WTC11 (cell line): Measurements from ENCODE around the gene TSPAN10. TPM values are rescaled to one million over a fixed set of nuclear protein-coding genes. Genes with fewer than 3 reads are reported as not detected.

Experiments used
- ATAC-seq: fragments of 200-7000 bp; cut with Tn5 transposase; 2 replicates; pipeline ENCODE4 v1.10.0; 2021; ENCODE audit warnings: mild to moderate bottlenecking, moderate library complexity
- CTCF ChIA-PET: fragments of 300-600 bp; sonication (Branson Sonifier 250); formaldehyde crosslinking; loops from one replicate; lab custom pipeline; 2021; ENCODE audit warnings: antibody characterized with exemption; lab: Charles Lee
- POLR2A ChIA-PET: fragments of 350-600 bp; sonication (Branson Sonifier 250); formaldehyde crosslinking; loops from one replicate; lab custom pipeline; 2021; ENCODE audit warnings: antibody characterized with exemption; lab: Charles Lee
- DNase-seq: peaks from one replicate; pipeline ENCODE4 v3.0.0; 2021; ENCODE audit warnings: low spot score
- H3K27ac Mint-ChIP-seq: 2 replicates; pipeline ENCODE4 v1.8.0; 2021; ENCODE audit warnings: mixed read lengths
- H3K27me3 Mint-ChIP-seq: 2 replicates; pipeline ENCODE4 v1.8.0; 2021; ENCODE audit warnings: low read depth, mild to moderate bottlenecking, moderate library complexity, mixed read lengths
- H3K36me3 Mint-ChIP-seq: 2 replicates; pipeline ENCODE4 v1.8.0; 2021; ENCODE audit warnings: mixed read lengths
- H3K4me1 Mint-ChIP-seq: 2 replicates; pipeline ENCODE4 v1.8.0; 2022; ENCODE audit warnings: mixed read lengths
- H3K4me3 Mint-ChIP-seq: 2 replicates; pipeline ENCODE4 v1.8.0; 2021; ENCODE audit warnings: mild to moderate bottlenecking, moderate library complexity, mixed read lengths
- H3K9me3 Mint-ChIP-seq: 2 replicates; pipeline ENCODE4 v1.8.0; 2021; ENCODE audit warnings: mixed read lengths
- ARID4B ChIP-seq: sonication (generic); formaldehyde crosslinking; IDR thresholded peaks from 2 replicates; pipeline ENCODE4 v1.8.0; 2023; ENCODE audit warnings: missing genetic modification reagents, mild to moderate bottlenecking, borderline replicate concordance
- CREB1 ChIP-seq: sonication (generic); formaldehyde crosslinking; IDR thresholded peaks from 2 replicates; pipeline ENCODE4 v1.8.0; 2023; ENCODE audit warnings: mild to moderate bottlenecking, missing genetic modification reagents
- CREM ChIP-seq: sonication (generic); formaldehyde crosslinking; IDR thresholded peaks from 2 replicates; pipeline ENCODE4 v1.8.1; 2022; ENCODE audit warnings: mild to moderate bottlenecking, missing genetic modification reagents, moderate library complexity
- ESRRA ChIP-seq: sonication (generic); formaldehyde crosslinking; IDR thresholded peaks from 2 replicates; pipeline ENCODE4 v1.8.1; 2022; ENCODE audit warnings: mild to moderate bottlenecking, missing genetic modification reagents, borderline replicate concordance
- ETV6 ChIP-seq: sonication (generic); formaldehyde crosslinking; IDR thresholded peaks from 2 replicates; pipeline ENCODE4 v1.8.1; 2022; ENCODE audit warnings: mild to moderate bottlenecking, missing genetic modification reagents
- JUN ChIP-seq: sonication (generic); formaldehyde crosslinking; IDR thresholded peaks from 2 replicates; pipeline ENCODE4 v1.8.0; 2023; ENCODE audit warnings: mild to moderate bottlenecking, missing genetic modification reagents
- NFATC4 ChIP-seq: fragments of 250-450 bp; sonication (Bioruptor Pico); IDR thresholded peaks from 2 replicates; pipeline ENCODE4 v1.9.0; 2021; ENCODE audit warnings: mild to moderate bottlenecking
- SMAD3 ChIP-seq: sonication (generic); formaldehyde crosslinking; IDR thresholded peaks from 2 replicates; pipeline ENCODE4 v1.8.0; 2022; ENCODE audit warnings: missing genetic modification reagents, mild to moderate bottlenecking, borderline replicate concordance
- STAT6 ChIP-seq: sonication (generic); formaldehyde crosslinking; conservative IDR thresholded peaks from 2 replicates; pipeline ENCODE4 v1.8.1; 2023; ENCODE audit warnings: mild to moderate bottlenecking, low read depth, missing genetic modification reagents, moderate library complexity
- ZMAT4 ChIP-seq: fragments of 250-450 bp; sonication (Bioruptor Pico); IDR thresholded peaks from 2 replicates; pipeline ENCODE4 v1.9.0; 2021; ENCODE audit warnings: mild to moderate bottlenecking
- ZNF138 ChIP-seq: sonication (generic); formaldehyde crosslinking; conservative IDR thresholded peaks from 2 replicates; pipeline ENCODE4 v1.8.1; 2022; ENCODE audit warnings: mild to moderate bottlenecking, moderate library complexity, missing genetic modification reagents
- ZNF317 ChIP-seq: sonication (generic); formaldehyde crosslinking; IDR thresholded peaks from 2 replicates; pipeline ENCODE4 v1.8.1; 2023; ENCODE audit warnings: low read depth, mild to moderate bottlenecking, moderate library complexity, missing genetic modification reagents, borderline replicate concordance
- total RNA-seq: library from RNA; stranded (reverse); gene quantifications from 3 replicates; pipeline ENCODE4 v1.2.3, GENCODE V29; 2021
- TF ChIP-seq, protein P1 (sequence below): sonication (generic); formaldehyde crosslinking; IDR thresholded peaks from 2 replicates; pipeline ENCODE4 v1.8.1; 2023; ENCODE audit warnings: mild to moderate bottlenecking, missing genetic modification reagents
- TF ChIP-seq, protein P2 (sequence below): fragments of 250-450 bp; sonication (Bioruptor Pico); conservative IDR thresholded peaks from 2 replicates; pipeline ENCODE4 v1.9.0; 2021; ENCODE audit warnings: mild to moderate bottlenecking
- TF ChIP-seq, protein P3 (sequence below): sonication (generic); formaldehyde crosslinking; IDR thresholded peaks from 2 replicates; pipeline ENCODE4 v1.8.0; 2022; ENCODE audit warnings: mild to moderate bottlenecking, missing genetic modification reagents
- TF ChIP-seq, protein P4 (sequence below): sonication (generic); formaldehyde crosslinking; conservative IDR thresholded peaks from 2 replicates; pipeline ENCODE4 v1.8.1; 2022; ENCODE audit warnings: mild to moderate bottlenecking, missing genetic modification reagents

Gene TSPAN10
- total RNA-seq, 1 experiment from 2014 or later = 1.5 TPM

GRCh38 chr17:81696218-81696941 lies 59.4 kb downstream of the TSPAN10 start:
- no peak overlapping the region for H3K27ac Mint-ChIP-seq
- no peaks in the 10 kb centered on the region for H3K9me3 Mint-ChIP-seq
- CTCF ChIA-PET = interaction anchor here (0.6 to 1.8 kb wide), 2 partner anchors 15 to 21 kb away, joined by 5 to 9 read pairs; no protein-coding TSS in a partner anchor
- peaks cover 36% of the 10 kb centered on the region for H3K36me3 Mint-ChIP-seq
- H3K4me1 Mint-ChIP-seq = peaks cover 4% of the 10 kb centered on the region; the same call in 1 of the 2 replicates
- POLR2A ChIA-PET = no interaction called here
- ATAC-seq (no peak), DNase-seq (no peak)
- TF ChIP-seq JUN = no peak
- TF ChIP-seq, protein P1, sequence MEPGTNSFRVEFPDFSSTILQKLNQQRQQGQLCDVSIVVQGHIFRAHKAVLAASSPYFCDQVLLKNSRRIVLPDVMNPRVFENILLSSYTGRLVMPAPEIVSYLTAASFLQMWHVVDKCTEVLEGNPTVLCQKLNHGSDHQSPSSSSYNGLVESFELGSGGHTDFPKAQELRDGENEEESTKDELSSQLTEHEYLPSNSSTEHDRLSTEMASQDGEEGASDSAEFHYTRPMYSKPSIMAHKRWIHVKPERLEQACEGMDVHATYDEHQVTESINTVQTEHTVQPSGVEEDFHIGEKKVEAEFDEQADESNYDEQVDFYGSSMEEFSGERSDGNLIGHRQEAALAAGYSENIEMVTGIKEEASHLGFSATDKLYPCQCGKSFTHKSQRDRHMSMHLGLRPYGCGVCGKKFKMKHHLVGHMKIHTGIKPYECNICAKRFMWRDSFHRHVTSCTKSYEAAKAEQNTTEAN (CRISPR knock-in tag) = no peak
- no peaks in the 10 kb centered on the region for H3K27me3 Mint-ChIP-seq
- H3K4me3 Mint-ChIP-seq = no peak overlapping the region

- Mint-ChIP-seq H3K9me3 (no peaks in the 10 kb centered on the region), H3K4me3 (no peak overlapping the region), H3K4me1 (peaks cover 11% of the 10 kb centered on the region; the same call in 1 of the 2 replicates), H3K36me3 (peaks cover 32% of the 10 kb centered on the region), H3K27ac (peak overlapping the region; percentile 57), H3K27me3 (no peaks in the 10 kb centered on the region)
- DNase-seq (no peak), ATAC-seq (no peak)
- TF ChIP-seq, protein P2, sequence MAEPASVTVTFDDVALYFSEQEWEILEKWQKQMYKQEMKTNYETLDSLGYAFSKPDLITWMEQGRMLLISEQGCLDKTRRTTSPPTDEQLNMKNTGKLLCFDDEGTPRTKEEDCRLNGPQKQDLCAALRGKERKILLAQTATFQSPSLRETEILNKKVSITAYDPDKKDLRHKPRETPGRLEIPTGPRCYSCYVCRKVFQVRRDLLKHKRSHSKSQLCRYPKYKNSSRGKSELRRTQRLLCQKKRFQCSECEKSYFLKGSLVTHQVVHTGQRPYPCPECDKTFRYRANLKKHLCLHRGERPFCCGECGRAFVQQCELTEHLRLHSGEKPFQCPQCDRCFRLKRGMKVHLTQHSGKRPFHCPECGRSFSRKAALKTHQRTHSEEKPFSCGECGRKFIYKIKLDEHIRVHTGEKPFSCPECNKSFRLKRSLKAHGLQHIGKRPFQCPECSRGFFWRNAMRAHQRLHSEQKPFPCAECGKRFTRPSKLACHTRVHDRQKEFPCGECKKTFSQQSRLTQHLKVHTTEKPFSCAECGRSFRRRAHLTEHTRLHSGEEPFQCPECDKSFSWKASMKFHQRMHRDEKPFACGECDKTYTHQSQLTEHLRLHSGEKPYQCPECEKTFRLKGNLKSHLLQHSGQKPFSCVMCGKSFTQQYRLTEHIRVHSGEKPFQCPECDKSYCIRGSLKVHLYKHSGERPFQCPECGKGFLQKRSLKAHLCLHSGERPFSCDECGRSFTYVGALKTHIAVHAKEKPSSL (CRISPR knock-in tag) = no peak
- no peak for TF ChIP-seq SMAD3 (CRISPR knock-in tag)
- TF ChIP-seq ZNF317 (CRISPR knock-in tag) = no peak
- no peak for TF ChIP-seq ESRRA
- TF ChIP-seq ZMAT4 (CRISPR knock-in tag) = no peak
- no peak for TF ChIP-seq ETV6 (CRISPR knock-in tag)
- TF ChIP-seq STAT6 (CRISPR knock-in tag) = no peak
- TF ChIP-seq NFATC4 = no peak
- no peak for TF ChIP-seq CREM
- no peak for TF ChIP-seq ZNF138 (CRISPR knock-in tag)
- TF ChIP-seq, protein P3, sequence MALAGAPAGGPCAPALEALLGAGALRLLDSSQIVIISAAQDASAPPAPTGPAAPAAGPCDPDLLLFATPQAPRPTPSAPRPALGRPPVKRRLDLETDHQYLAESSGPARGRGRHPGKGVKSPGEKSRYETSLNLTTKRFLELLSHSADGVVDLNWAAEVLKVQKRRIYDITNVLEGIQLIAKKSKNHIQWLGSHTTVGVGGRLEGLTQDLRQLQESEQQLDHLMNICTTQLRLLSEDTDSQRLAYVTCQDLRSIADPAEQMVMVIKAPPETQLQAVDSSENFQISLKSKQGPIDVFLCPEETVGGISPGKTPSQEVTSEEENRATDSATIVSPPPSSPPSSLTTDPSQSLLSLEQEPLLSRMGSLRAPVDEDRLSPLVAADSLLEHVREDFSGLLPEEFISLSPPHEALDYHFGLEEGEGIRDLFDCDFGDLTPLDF (CRISPR knock-in tag) = no peak
- TF ChIP-seq CREB1 (CRISPR knock-in tag) = no peak
- TF ChIP-seq ARID4B (CRISPR knock-in tag) = no peak
- TF ChIP-seq, protein P4, sequence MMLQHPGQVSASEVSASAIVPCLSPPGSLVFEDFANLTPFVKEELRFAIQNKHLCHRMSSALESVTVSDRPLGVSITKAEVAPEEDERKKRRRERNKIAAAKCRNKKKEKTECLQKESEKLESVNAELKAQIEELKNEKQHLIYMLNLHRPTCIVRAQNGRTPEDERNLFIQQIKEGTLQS (CRISPR knock-in tag) = no peak
- POLR2A ChIA-PET = no interaction called here
- CTCF ChIA-PET = interaction anchor here (0.6 kb wide), 1 partner anchor 14 kb away, joined by 5 read pairs; no protein-coding TSS in a partner anchor
These were observed 60.5 kb downstream of the TSPAN10 start for GRCh38 chr17:81697261-81698044.
